ENCODE measurements around the gene CLPTM1L. TPM values are rescaled to one million over a fixed set of nuclear protein-coding genes. Genes with fewer than 3 reads are reported as not detected.
"Not testable (repeated sequence)": the region's sequence is repeated elsewhere in the genome, so short reads cannot be mapped to it uniquely, and the experiment has no call there.

CLPTM1L gene
- polyA plus RNA-seq, 1 donor: 140 TPM

DNA sequence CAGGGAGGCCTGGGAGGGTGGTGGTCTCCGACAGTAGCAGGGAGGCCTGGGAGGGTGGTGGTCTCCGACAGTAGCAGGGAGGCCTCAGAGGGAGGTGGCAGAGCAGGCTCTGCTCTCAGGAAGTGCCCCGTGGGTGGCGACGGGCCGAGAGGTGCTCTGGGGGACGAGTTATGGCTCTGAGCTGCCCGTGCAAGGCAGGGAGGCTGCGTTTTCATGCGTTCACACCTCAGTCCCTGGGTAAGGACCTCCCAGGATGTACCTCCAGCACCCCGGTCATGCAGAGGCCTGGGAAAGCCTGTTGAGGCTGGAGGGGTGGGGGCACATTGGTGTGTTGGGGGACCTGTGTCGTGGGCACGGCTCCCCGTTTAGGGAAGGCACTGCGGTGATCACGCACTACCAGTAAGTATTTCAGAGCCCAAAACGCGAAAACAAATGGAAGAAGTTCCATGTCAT, 37.4 kb upstream of the CLPTM1L start:
- no peak for DNase-seq

- no peak for DNase-seq
Observed at GRCh38 chr5:1381370-1382247, 36.7 kb upstream of the CLPTM1L start.

DNA sequence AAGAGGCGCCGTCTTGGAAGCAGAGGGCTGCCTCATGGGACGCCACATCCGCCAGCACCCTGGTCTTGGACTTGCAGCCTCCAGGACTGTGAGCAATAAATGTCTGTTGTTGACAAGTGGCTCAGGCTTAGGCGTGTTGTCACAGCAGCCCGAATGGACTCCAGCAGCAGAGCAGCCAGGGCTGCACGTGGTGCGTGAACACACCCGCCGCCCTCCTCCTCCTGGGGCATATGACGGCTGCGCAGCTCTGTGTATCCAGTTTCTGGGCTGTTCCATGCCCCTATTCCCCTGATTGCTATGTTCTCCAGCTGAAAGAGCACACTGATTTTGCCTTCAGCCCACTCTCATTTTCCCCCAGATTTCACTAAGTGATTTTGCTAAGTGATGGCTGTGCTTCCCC, 36.0 kb upstream of the CLPTM1L start:
- DNase-seq: no peak

GRCh38 chr5:1380011-1380817, 35.3 kb upstream of the CLPTM1L start:
- DNase-seq: peak; percentile 33

- no peak for DNase-seq
Observed at GRCh38 chr5:1378866-1379659, 34.2 kb upstream of the CLPTM1L start.

DNA sequence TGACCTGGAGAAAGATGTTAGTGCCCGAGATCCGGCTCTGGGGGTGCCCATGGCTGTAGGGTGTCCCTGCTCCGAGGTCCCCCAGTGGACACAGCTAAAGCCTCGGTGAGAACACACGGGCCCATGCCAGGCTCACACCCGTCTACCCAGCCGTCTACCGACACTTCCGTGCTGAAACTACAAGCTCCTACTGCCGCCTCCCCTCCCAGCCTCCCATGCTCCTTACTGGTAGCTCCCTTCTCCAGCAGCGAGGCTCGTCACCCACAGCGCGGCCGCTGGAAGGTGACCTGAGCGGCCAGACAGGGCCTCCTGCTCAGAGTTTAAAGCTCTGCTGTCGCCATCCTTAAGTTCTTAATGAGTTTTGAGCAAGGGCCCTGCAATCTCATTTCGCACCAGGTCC, 33.2 kb upstream of the CLPTM1L start:
- no peak for DNase-seq

DNA sequence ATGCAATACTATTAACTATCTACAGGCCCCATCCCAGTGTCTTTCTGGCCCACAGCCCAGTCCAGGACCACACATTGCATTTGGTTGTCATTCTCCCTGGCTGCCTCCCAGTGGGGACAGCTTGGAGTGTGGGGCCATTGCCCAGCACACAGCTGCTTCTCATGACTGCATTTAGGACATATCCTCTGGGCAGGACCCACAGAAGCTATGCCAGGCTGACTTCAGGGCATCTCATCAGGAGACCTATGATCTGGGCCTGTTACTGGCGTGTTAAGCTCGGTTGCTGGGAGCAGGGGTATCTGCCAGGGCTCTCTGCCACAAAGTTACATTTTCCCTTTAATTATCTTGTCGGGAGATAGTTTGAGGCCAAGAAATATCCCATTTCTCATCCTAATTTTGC, 32.1 kb upstream of the CLPTM1L start:
- DNase-seq: no peak

- no peak for DNase-seq
Observed at GRCh38 chr5:1375871-1376810, 31.2 kb upstream of the CLPTM1L start.

GRCh38 chr5:1374679-1375055, 29.8 kb upstream of the CLPTM1L start:
- DNase-seq: no peak

GRCh38 chr5:1374030-1374678, 29.3 kb upstream of the CLPTM1L start:
- DNase-seq: no peak

GRCh38 chr5:1371972-1372342, 27.1 kb upstream of the CLPTM1L start:
- DNase-seq: not testable (repeated sequence)

GRCh38 chr5:1371218-1371971, 26.5 kb upstream of the CLPTM1L start:
- DNase-seq: no peak

GRCh38 chr5:1370006-1370405, 25.1 kb upstream of the CLPTM1L start:
- DNase-seq: no peak

- DNase-seq: no peak
Observed at GRCh38 chr5:1368756-1369155, 23.9 kb upstream of the CLPTM1L start.

DNA sequence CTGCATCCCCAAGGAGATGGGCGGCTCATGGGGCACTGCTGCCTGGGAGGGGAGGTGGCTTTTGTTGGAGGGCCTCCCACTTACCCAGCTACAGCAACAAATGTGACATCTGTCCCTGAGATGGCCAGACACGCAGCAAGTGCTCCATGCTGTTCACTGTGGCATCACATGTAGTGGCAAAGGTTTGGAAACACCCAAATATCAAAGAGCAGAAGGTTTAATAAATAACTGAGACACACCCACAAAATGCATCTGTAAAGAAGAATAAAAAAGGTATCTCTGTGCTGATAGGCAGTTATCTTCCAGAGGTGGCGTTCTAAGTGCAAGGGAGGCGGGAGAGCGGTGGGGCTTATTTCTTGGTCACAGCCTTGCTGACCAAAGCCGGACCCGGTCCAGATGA, 23.3 kb upstream of the CLPTM1L start:
- DNase-seq: no peak

DNA sequence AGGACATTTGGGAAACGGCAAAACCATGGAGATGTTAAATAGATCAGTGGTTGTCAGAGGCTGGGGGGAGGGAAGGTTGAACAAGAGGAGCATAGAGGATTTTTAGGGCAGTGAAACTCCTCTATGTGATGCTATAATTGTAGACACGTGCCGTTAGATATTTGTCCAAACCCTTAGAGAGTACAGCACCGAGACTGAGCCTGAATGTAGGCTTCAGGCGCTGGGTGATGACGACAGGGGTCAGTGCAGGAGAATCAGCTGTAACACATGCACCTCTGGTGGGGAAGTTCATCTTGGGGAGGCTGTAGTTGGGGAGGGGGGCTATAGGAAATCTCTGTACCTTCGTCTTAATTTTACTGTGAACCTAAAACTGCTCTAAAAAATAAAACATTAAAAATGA, 22.2 kb upstream of the CLPTM1L start:
- DNase-seq: no peak

- no peak for DNase-seq
Observed at GRCh38 chr5:1366514-1366913, 21.6 kb upstream of the CLPTM1L start.

DNA sequence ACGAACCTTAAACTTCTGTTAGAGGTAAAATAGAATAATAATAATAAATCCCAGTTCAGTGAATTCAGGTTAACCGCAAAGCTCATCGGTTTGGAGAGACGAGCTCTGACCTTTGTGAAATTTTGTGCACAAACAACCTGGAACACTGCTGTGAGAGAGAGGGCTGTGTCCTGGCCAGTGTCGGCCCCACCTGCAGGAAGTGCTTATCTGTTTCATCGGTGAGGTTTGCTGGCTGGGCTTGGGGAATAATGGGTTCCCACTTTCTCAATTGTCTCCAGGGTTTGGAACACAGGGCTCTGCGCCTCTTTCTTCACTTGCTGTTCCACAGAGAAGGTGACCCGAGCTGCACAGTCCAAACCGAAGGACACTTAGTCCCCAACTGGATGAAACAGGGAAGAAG, 19.3 kb upstream of the CLPTM1L start:
- no peak for DNase-seq

GRCh38 chr5:1363581-1363980, 18.7 kb upstream of the CLPTM1L start:
- DNase-seq: no peak

DNA sequence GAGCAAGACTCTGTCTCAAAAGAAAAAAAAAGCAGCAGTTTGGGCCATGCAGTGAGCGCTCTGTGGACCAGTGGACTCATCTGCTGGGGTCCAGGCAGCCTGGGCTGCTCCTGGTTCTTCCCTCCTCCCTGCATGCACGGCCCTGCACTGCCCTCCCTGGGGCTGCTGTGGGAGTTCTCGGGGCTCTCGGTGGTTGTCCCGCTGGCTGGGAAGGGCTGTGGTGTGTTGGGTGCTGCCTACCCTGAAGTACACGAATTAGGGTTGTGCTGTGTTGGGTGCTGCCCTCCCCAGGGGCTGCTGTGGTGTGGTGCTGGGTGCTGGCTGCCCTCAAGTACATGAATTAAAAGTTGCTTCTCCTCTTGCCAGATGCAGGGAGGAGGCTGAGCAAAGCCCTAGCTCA, 18.3 kb upstream of the CLPTM1L start:
- DNase-seq: no peak
